Calu3 (cell line): Measurements from ENCODE around the gene REST. TPM values are rescaled to one million over a fixed set of nuclear protein-coding genes. Genes with fewer than 3 reads are reported as not detected.
"Not testable (repeated sequence)": the region's sequence is repeated elsewhere in the genome, so short reads cannot be mapped to it uniquely, and the experiment has no call there.

Experiments used
- BruUV-seq: library from RNA; stranded (reverse); fragments of 400-500 nt; replicated peaks from 2 replicates; lab custom pipeline; 2021; lab: Mats Ljungman, UMichigan
- CTCF ChIA-PET: fragments of 300-600 bp; sonication (Branson Sonifier 250); formaldehyde crosslinking; loops from one replicate; lab custom pipeline; 2022; ENCODE audit warnings: antibody characterized with exemption; lab: Charles Lee
- DNase-seq: peaks from one replicate; pipeline ENCODE4 v3.0.0; 2022
- H3K27ac Mint-ChIP-seq: one replicate; pipeline ENCODE4 v1.8.0; 2022; ENCODE audit warnings: mixed read lengths; ENCODE audit not compliant: unreplicated experiment
- H3K27me3 Mint-ChIP-seq: one replicate; pipeline ENCODE4 v1.8.0; 2022; ENCODE audit warnings: mixed read lengths; ENCODE audit not compliant: unreplicated experiment
- H3K36me3 Mint-ChIP-seq: one replicate; pipeline ENCODE4 v1.8.0; 2022; ENCODE audit warnings: mild to moderate bottlenecking, moderate library complexity, mixed read lengths; ENCODE audit not compliant: insufficient read depth, unreplicated experiment
- H3K4me1 Mint-ChIP-seq: one replicate; pipeline ENCODE4 v1.8.0; 2022; ENCODE audit warnings: mild to moderate bottlenecking, low read depth, mixed read lengths; ENCODE audit not compliant: unreplicated experiment
- H3K4me3 Mint-ChIP-seq: one replicate; pipeline ENCODE4 v1.8.0; 2022; ENCODE audit warnings: mild to moderate bottlenecking, low read depth, moderate library complexity, mixed read lengths; ENCODE audit not compliant: unreplicated experiment
- H3K9me3 Mint-ChIP-seq: one replicate; pipeline ENCODE4 v1.8.0; 2022; ENCODE audit warnings: low read depth, mixed read lengths; ENCODE audit not compliant: unreplicated experiment
- intact Hi-C: fragments of 100-400 bp; cut with micrococcal nuclease; formaldehyde crosslinking; loops from one replicate; pipeline ENCODE4 v1.10.0; 2022; ENCODE audit not compliant: unreplicated experiment
- total RNA-seq: library from RNA; stranded (reverse); gene quantifications from 2 replicates; pipeline ENCODE4 v1.2.3, GENCODE V29; 2022
- TF ChIP-seq, protein P1 (sequence below): fragments of 200-600 bp; IDR thresholded peaks from one replicate; pipeline ENCODE4 v1.8.0; 2022; ENCODE audit warnings: antibody characterized with exemption; ENCODE audit not compliant: unreplicated experiment

The REST gene
- total RNA-seq, 1 experiment from 2014 or later, result 29.6 TPM

DNA sequence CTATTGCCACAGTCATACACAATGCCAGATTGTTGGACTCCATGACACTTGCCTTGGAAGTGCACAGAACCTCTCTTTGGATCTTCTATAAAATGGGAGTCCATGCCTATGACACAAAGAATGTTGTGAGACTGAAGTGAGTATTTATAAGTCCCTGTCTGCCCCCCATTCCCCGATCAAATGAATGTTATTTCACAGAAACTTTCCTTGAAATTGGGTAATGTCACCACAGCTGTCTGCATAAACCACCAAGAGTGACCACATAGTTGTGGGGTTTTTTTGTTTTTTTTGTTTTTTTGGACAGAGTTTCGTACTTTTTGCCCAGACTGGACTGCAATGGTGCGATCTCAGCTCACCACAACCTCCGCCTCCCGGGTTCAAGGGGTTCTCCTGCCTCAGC is 27.1 kb upstream of the REST start:
- Mint-ChIP-seq H3K27me3 (peaks cover 4% of the 10 kb centered on the region), H3K9me3 (no peaks in the 10 kb centered on the region), H3K4me1 (no peaks in the 10 kb centered on the region), H3K36me3 (no peaks in the 10 kb centered on the region), H3K4me3 (no peak overlapping the region), H3K27ac (no peak overlapping the region)
- intact Hi-C loops, result no loop called here
- DNase-seq, result no peak
- TF ChIP-seq, protein P1, sequence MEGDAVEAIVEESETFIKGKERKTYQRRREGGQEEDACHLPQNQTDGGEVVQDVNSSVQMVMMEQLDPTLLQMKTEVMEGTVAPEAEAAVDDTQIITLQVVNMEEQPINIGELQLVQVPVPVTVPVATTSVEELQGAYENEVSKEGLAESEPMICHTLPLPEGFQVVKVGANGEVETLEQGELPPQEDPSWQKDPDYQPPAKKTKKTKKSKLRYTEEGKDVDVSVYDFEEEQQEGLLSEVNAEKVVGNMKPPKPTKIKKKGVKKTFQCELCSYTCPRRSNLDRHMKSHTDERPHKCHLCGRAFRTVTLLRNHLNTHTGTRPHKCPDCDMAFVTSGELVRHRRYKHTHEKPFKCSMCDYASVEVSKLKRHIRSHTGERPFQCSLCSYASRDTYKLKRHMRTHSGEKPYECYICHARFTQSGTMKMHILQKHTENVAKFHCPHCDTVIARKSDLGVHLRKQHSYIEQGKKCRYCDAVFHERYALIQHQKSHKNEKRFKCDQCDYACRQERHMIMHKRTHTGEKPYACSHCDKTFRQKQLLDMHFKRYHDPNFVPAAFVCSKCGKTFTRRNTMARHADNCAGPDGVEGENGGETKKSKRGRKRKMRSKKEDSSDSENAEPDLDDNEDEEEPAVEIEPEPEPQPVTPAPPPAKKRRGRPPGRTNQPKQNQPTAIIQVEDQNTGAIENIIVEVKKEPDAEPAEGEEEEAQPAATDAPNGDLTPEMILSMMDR, result no peak
- no TSS peak for BruUV-seq
- CTCF ChIA-PET, result no interaction called here

DNA sequence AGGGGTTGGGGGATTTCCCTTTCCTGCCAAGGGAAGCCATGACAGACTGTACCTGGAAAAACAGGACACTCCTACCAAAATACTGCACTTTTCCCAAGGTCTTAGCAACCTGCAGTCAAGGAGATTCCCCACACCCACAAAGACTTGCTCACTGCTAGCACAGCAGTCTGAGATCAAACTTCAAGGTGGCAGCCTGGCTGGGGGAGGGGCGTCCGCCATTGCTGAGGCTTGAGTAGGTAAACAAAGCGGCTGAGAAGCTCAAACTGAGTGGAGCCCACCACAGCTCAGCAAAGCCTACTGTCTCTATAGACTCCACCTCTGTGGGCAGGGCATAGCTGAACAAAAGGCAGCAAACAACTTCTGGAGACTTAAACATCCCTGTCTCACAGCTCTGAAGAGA is 23.2 kb upstream of the REST start:
- BruUV-seq, H3K27ac Mint-ChIP-seq, CTCF ChIA-PET, H3K4me3 Mint-ChIP-seq, DNase-seq, intact Hi-C loops, H3K4me1 Mint-ChIP-seq, H3K9me3 Mint-ChIP-seq, H3K36me3 Mint-ChIP-seq: not testable (repeated sequence)
- peaks cover 35% of the 10 kb centered on the region for H3K27me3 Mint-ChIP-seq

DNA sequence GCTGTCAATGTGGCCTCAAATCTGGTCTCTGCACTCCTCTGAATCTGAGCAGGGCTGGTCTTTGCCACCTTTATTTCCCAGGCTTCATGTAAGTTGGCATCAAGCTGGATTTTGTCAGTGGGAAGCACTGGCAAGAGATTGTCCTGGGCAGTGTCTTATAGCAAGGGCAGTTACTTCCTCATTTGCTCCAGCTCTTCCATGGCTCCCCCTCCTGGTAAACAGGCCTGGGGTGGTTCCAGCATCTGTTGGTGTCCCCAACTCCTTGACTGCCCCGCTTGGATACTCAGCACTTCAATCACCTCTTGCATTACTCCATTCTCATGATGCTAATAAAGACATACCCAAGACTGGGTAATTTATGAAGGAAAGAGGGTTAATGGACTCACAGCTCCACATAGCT is 15.0 kb upstream of the REST start:
- intact Hi-C loops, result no loop called here
- TF ChIP-seq, protein P1, result no peak
- H3K27ac Mint-ChIP-seq, result no peak overlapping the region
- BruUV-seq, result no TSS peak
- CTCF ChIA-PET, result no interaction called here
- H3K4me1 Mint-ChIP-seq, result no peaks in the 10 kb centered on the region
- no peak overlapping the region for H3K4me3 Mint-ChIP-seq
- peaks cover 9% of the 10 kb centered on the region for H3K27me3 Mint-ChIP-seq
- H3K36me3 Mint-ChIP-seq, result no peaks in the 10 kb centered on the region
- DNase-seq, result no peak
- H3K9me3 Mint-ChIP-seq, result no peaks in the 10 kb centered on the region

DNA sequence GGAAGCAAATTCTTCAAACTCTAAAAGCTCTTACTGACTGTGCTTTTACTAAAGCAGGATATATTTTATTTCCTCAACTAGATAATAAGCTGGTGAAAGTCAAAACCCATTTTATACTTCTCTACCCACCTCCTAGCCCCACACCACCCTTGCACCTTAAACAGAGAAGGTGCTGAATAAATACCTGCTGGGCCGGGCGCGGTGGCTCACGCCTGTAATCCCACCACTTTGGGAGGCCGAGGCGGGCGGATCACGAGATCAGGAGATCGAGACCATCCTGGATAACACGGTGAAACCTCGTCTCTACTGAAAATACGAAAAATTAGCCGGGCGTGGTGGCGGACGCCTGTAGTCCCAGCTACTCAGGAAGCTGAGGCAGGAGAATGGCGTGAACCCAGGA is 9.9 kb upstream of the REST start:
- BruUV-seq, H3K4me1 Mint-ChIP-seq, H3K9me3 Mint-ChIP-seq, H3K27ac Mint-ChIP-seq, H3K27me3 Mint-ChIP-seq, intact Hi-C loops, DNase-seq, H3K4me3 Mint-ChIP-seq, H3K36me3 Mint-ChIP-seq: not testable (repeated sequence)
- CTCF ChIA-PET, result interaction anchor here (1.4 kb wide), 1 partner anchor 9 kb away, joined by 4 read pairs; no protein-coding TSS in a partner anchor

DNA sequence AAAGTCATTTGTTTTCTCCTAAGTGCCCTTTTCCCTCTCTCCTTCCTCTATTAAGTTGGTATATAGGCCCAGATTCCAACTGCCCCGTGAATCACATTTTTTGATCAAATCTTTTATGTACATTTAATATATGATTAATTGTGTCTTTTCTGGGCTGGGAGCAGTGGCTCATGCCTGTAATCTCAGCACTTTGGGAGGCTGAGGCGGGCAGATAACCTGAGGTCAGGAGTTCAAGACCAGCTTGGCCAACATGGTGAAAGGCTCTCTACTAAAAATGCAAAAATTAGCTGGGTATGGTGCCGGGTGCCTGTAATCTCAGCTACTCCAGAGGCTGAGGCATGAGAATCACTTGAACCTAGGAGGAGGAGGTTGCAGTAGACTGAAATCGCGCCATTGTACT is 7.5 kb upstream of the REST start:
- intact Hi-C loops, CTCF ChIA-PET, H3K27ac Mint-ChIP-seq, H3K4me1 Mint-ChIP-seq, H3K9me3 Mint-ChIP-seq, BruUV-seq, H3K27me3 Mint-ChIP-seq, H3K4me3 Mint-ChIP-seq, DNase-seq, H3K36me3 Mint-ChIP-seq: not testable (repeated sequence)

DNA sequence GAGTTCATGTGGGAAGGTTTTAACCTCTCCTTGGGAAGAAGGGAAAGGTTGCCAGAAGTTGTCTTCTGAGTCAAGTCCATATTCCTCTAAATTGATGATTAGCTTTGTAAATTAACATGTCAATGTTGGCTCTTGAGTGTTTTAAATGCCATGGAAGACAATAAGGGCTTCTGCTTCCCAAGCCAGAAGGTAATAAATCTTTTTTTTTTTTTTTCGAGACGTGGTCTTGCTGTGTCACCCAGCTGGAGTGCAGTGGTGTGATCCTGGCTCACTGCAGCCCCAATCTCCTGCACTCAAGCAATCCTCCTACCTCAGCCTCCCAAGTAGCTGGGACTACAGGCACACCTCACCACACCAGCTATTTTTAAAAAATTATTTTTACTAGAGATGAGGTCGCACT is 5.0 kb upstream of the REST start:
- TF ChIP-seq, protein P1, result no peak
- CTCF ChIA-PET, result no interaction called here
- no peaks in the 10 kb centered on the region for H3K27me3 Mint-ChIP-seq
- H3K36me3 Mint-ChIP-seq, result peaks cover 8% of the 10 kb centered on the region
- H3K4me1 Mint-ChIP-seq, result peaks cover 12% of the 10 kb centered on the region
- no peak overlapping the region for H3K27ac Mint-ChIP-seq
- intact Hi-C loops, result no loop called here
- BruUV-seq, result no TSS peak
- no peaks in the 10 kb centered on the region for H3K9me3 Mint-ChIP-seq
- no peak overlapping the region for H3K4me3 Mint-ChIP-seq
- no peak for DNase-seq
